Upper lobe of left lung (tissue), 4 donors: Measurements from ENCODE around the gene PDGFA.

Experiments
- EP300 ChIP-seq, 4 donors: sonication (generic); formaldehyde crosslinking; IDR thresholded peaks; one replicate each; pipeline ENCODE4 v1.5.1; 2017; ENCODE audit warnings: antibody characterized with exemption in 4 of 4, control low read depth in 2 of 4
- POLR2A ChIP-seq, 4 donors: fragments of 450-650 bp; IDR thresholded peaks; one replicate each; pipeline ENCODE4 v1.5.1; 2016 to 2017; ENCODE audit warnings: antibody characterized with exemption in 4 of 4, mild to moderate bottlenecking in 2 of 4
- TF ChIP-seq, protein P1 (sequence below), 6 experiments: fragments of 450-650 bp in 4 of 6; fragments of 200-600 bp in 2 of 6; sonication (generic) in 2 of 6; IDR thresholded peaks; one replicate each; pipeline ENCODE4 v1.5.1; 2016 to 2019; ENCODE audit warnings: antibody characterized with exemption in 6 of 6

DNA sequence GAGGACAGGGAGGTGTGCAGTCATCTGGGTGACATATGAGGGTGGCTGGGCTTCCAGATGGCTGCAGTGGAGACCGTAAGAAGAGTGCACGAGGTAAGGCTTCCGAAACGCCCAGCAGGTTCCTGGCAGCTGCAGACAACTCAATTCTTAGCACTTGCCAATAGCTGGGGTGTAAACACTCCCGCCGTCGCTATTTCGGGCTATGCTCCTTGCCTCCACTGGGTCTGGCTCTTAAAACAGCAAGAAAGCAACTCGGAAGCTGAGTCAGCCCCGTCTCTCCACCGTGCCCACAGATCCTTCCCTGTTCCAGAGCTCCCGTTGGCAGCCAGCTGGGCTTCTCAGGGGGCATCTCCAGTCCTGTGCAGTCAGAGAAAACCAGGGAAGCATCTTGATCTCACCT is 6.1 kb upstream of the PDGFA start:
- TF ChIP-seq, protein P1, sequence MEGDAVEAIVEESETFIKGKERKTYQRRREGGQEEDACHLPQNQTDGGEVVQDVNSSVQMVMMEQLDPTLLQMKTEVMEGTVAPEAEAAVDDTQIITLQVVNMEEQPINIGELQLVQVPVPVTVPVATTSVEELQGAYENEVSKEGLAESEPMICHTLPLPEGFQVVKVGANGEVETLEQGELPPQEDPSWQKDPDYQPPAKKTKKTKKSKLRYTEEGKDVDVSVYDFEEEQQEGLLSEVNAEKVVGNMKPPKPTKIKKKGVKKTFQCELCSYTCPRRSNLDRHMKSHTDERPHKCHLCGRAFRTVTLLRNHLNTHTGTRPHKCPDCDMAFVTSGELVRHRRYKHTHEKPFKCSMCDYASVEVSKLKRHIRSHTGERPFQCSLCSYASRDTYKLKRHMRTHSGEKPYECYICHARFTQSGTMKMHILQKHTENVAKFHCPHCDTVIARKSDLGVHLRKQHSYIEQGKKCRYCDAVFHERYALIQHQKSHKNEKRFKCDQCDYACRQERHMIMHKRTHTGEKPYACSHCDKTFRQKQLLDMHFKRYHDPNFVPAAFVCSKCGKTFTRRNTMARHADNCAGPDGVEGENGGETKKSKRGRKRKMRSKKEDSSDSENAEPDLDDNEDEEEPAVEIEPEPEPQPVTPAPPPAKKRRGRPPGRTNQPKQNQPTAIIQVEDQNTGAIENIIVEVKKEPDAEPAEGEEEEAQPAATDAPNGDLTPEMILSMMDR (IDR thresholded peaks at IDR 0.05) = no peak
- TF ChIP-seq POLR2A (IDR thresholded peaks at IDR 0.05) = no peak
- no peak for TF ChIP-seq EP300 (IDR thresholded peaks at IDR 0.05)
